ENCODE results near the gene BMP5. TPM values are rescaled to one million over a fixed set of nuclear protein-coding genes. Genes with fewer than 3 reads are reported as not detected.

The BMP5 gene
- total and polyA plus RNA-seq, 2 experiments from 2014 or later, result 123 to 127 TPM

- no peak for TF ChIP-seq CTCF (IDR thresholded peaks at IDR 0.05; ENCODE audit: low read depth, low read length)
- peaks cover 12% of the 10 kb centered on the region for H3K4me1 ChIP-seq (ENCODE audit: low read depth)
- H3K27ac ChIP-seq, result no peak overlapping the region
- peak in 1 of 2 donors; percentile 26 for DNase-seq (ENCODE audit: low read depth in 1 of 2, low spot score in 1 of 2)
- no peaks in the 10 kb centered on the region for H3K9me3 ChIP-seq (ENCODE audit: low read depth)
- H3K27me3 ChIP-seq, result no peaks in the 10 kb centered on the region
- no peaks in the 10 kb centered on the region for H3K36me3 ChIP-seq
- H3K4me3 ChIP-seq, result no peak overlapping the region
These were observed 23.0 kb upstream of the BMP5 start for GRCh38 chr6:55898342-55898741.

GRCh38 chr6:55897346-55897745, 22.0 kb upstream of the BMP5 start:
- Histone ChIP-seq H3K36me3 (no peaks in the 10 kb centered on the region), H3K9me3 (ENCODE audit: low read depth) (no peaks in the 10 kb centered on the region), H3K4me1 (ENCODE audit: low read depth) (peaks cover 12% of the 10 kb centered on the region), H3K27me3 (no peaks in the 10 kb centered on the region), H3K4me3 (no peak overlapping the region), H3K27ac (no peak overlapping the region)
- DNase-seq (ENCODE audit: low read depth in 1 of 2, low spot score in 1 of 2), result no peak
- TF ChIP-seq CTCF (IDR thresholded peaks at IDR 0.05; ENCODE audit: low read depth, low read length), result no peak

- H3K27me3 ChIP-seq, result no peaks in the 10 kb centered on the region
- H3K4me1 ChIP-seq (ENCODE audit: low read depth), result peaks cover 12% of the 10 kb centered on the region
- no peak for DNase-seq (ENCODE audit: low read depth in 1 of 2, low spot score in 1 of 2)
- H3K9me3 ChIP-seq (ENCODE audit: low read depth), result no peaks in the 10 kb centered on the region
- H3K4me3 ChIP-seq, result no peak overlapping the region
- no peak for TF ChIP-seq CTCF (IDR thresholded peaks at IDR 0.05; ENCODE audit: low read depth, low read length)
- H3K27ac ChIP-seq, result no peak overlapping the region
- H3K36me3 ChIP-seq, result no peaks in the 10 kb centered on the region
These were observed 20.8 kb upstream of the BMP5 start for GRCh38 chr6:55895972-55896730.

GRCh38 chr6:55892749-55893357, 17.5 kb upstream of the BMP5 start:
- no peak for DNase-seq (ENCODE audit: low read depth in 1 of 2, low spot score in 1 of 2)
- H3K27me3 ChIP-seq, result no peaks in the 10 kb centered on the region
- no peaks in the 10 kb centered on the region for H3K9me3 ChIP-seq (ENCODE audit: low read depth)
- no peak for TF ChIP-seq CTCF (IDR thresholded peaks at IDR 0.05; ENCODE audit: low read depth, low read length)
- H3K4me1 ChIP-seq (ENCODE audit: low read depth), result peaks cover 4% of the 10 kb centered on the region
- H3K4me3 ChIP-seq, result no peak overlapping the region
- H3K27ac ChIP-seq, result no peak overlapping the region
- no peaks in the 10 kb centered on the region for H3K36me3 ChIP-seq

- no peak for DNase-seq (ENCODE audit: low read depth in 1 of 2, low spot score in 1 of 2)
- no peak for TF ChIP-seq CTCF (IDR thresholded peaks at IDR 0.05; ENCODE audit: low read depth, low read length)
- Histone ChIP-seq H3K9me3 (ENCODE audit: low read depth) (no peaks in the 10 kb centered on the region), H3K27ac (no peak overlapping the region), H3K27me3 (no peaks in the 10 kb centered on the region), H3K4me3 (no peak overlapping the region), H3K36me3 (no peaks in the 10 kb centered on the region), H3K4me1 (ENCODE audit: low read depth) (peaks cover 22% of the 10 kb centered on the region)
These were observed 13.5 kb upstream of the BMP5 start for GRCh38 chr6:55888917-55889316.
